Measurements from ENCODE around the gene SH2D3A. TPM values are rescaled to one million over a fixed set of nuclear protein-coding genes. Genes with fewer than 3 reads are reported as not detected.

The SH2D3A gene
- total and polyA plus RNA-seq, 2 experiments from 2014 or later = 20.7 to 38.4 TPM

- TF ChIP-seq ZNF462 (CRISPR knock-in tag; IDR thresholded peaks at IDR 0.05) = no peak
- TF ChIP-seq STAT1 (IDR thresholded peaks at IDR 0.05; ENCODE audit: unreplicated experiment) = no peak
- TF ChIP-seq POLR2AphosphoS5 (IDR thresholded peaks at IDR 0.05; ENCODE audit: low read depth) = no peak
- no peak for TF ChIP-seq CREB1 (CRISPR knock-in tag; IDR thresholded peaks at IDR 0.05; ENCODE audit: low read depth)
Observed at GRCh38 chr19:6773323-6773931, 6.2 kb upstream of the SH2D3A start (continued).

- Histone ChIP-seq H4K20me1 (replicated peaks; ENCODE audit: insufficient read depth) (no peaks in the 10 kb centered on the region), H3K4me2 (peak overlapping the region; percentile 51; the same call in 1 of the 2 replicates)
- TF ChIP-seq ZNF114 (CRISPR knock-in tag; IDR thresholded peaks at IDR 0.05) = no peak
- TF ChIP-seq ZNF331 (CRISPR knock-in tag; IDR thresholded peaks at IDR 0.05; ENCODE audit: low read depth) = no peak
- no peak for TF ChIP-seq ZNF462 (CRISPR knock-in tag; IDR thresholded peaks at IDR 0.05)
- no peak for TF ChIP-seq POLR2AphosphoS5 (IDR thresholded peaks at IDR 0.05; ENCODE audit: low read depth)
Observed at GRCh38 chr19:6772866-6773322, 5.7 kb upstream of the SH2D3A start.

More at GRCh38 chr19:6772866-6773322, 5.7 kb upstream of the SH2D3A start:
- Histone ChIP-seq H3F3A (replicated peaks; ENCODE audit: low read depth) (no peaks in the 10 kb centered on the region), H3K79me2 (replicated peaks; ENCODE audit: insufficient read depth) (no peaks in the 10 kb centered on the region), H2AFZ (peak overlapping the region; percentile 94), H3K27me3 (ENCODE audit: insufficient read depth) (no peaks in the 10 kb centered on the region), H3K4me3 (no peak overlapping the region), H3K36me3 (ENCODE audit: insufficient read depth) (no peaks in the 10 kb centered on the region), H3K4me1 (ENCODE audit: insufficient read depth) (peaks cover 10% of the 10 kb centered on the region; the same call in 1 of the 2 replicates), H3K27ac (ENCODE audit: low read depth) (no peak overlapping the region), H3K9me2 (ENCODE audit: insufficient read depth) (no peaks in the 10 kb centered on the region)
- Mint-ChIP-seq H3K27me3 (ENCODE audit: insufficient read depth, low read depth, poor library complexity) (peaks cover 13% of the 10 kb centered on the region), H3K36me3 (ENCODE audit: low read depth) (peaks cover 35% of the 10 kb centered on the region), H3K27ac (no peak overlapping the region), H3K4me3 (no peak overlapping the region), H3K4me1 (0 out of 3 replicates have a peak, but pooled peaks cover 3% of the 10 kb centered on the region), H3K9me3 (peaks cover 60% of the 10 kb centered on the region)
- ATAC-seq (no peak), DNase-seq (ENCODE audit: low spot score) (no peak)

All from GM23338 (cell line).